DND-41 (cell line): Measurements from ENCODE around the gene GRIK4.

Source experiments
- ATAC-seq: fragments of 200-7000 bp; cut with Tn5 transposase; 3 replicates; pipeline ENCODE4 v1.9.1; 2021; ENCODE audit warnings: low read depth; ENCODE audit not compliant: insufficient read depth
- DNase-seq: peaks from one replicate; pipeline ENCODE4 v3.0.0-alpha.2; 2020
- H2AFZ ChIP-seq: 2 replicates; pipeline ENCODE4 v1.6.0; 2012; ENCODE audit warnings: low read depth, low read length
- H3K27ac ChIP-seq: 2 replicates; pipeline ENCODE4 v1.5.1; 2012; ENCODE audit warnings: low read length, inconsistent platforms
- H3K27me3 ChIP-seq: fragments of 200-600 bp; sonication (generic); 2 replicates; pipeline ENCODE4 v1.6.0; 2012; ENCODE audit warnings: low read length, mild to moderate bottlenecking, inconsistent platforms; ENCODE audit not compliant: insufficient read depth, poor library complexity
- H3K36me3 ChIP-seq: 2 replicates; pipeline ENCODE4 v1.5.1; 2012; ENCODE audit warnings: low read length, inconsistent platforms; ENCODE audit not compliant: insufficient read depth
- H3K4me1 ChIP-seq: 2 replicates; pipeline ENCODE4 v1.5.1; 2012; ENCODE audit warnings: mild to moderate bottlenecking, low read length; ENCODE audit not compliant: insufficient read depth
- H3K4me2 ChIP-seq: 2 replicates; pipeline ENCODE4 v1.6.0; 2012; ENCODE audit warnings: mild to moderate bottlenecking, moderate library complexity, low read length, inconsistent platforms; ENCODE audit not compliant: insufficient read depth
- H3K4me3 ChIP-seq, 2 experiments: fragments of 200-600 bp in 1 of 2; shearing (Covaris generic) in 1 of 2; 2 replicates each; pipeline ENCODE4 v1.5.1; 2012 to 2016; ENCODE audit warnings: inconsistent platforms in 2 of 2, low read length in 2 of 2, mild to moderate bottlenecking in 2 of 2, low read depth in 1 of 2, moderate library complexity in 1 of 2
- H3K79me2 ChIP-seq: 2 replicates; pipeline ENCODE4 v1.6.0; 2012; ENCODE audit warnings: low read length, inconsistent platforms; ENCODE audit not compliant: insufficient read depth
- H3K9ac ChIP-seq: 2 replicates; pipeline ENCODE4 v1.6.0; 2012; ENCODE audit warnings: low read depth, mild to moderate bottlenecking, inconsistent platforms, low read length, moderate library complexity
- H3K9me3 ChIP-seq: 2 replicates; pipeline ENCODE4 v1.5.1; 2012; ENCODE audit warnings: low read length, moderate library complexity, mild to moderate bottlenecking, inconsistent platforms; ENCODE audit not compliant: insufficient read depth, severe bottlenecking
- H4K20me1 ChIP-seq: 2 replicates; pipeline ENCODE4 v1.6.0; 2012; ENCODE audit warnings: low read length; ENCODE audit not compliant: insufficient read depth
- EZH2 ChIP-seq: IDR thresholded peaks from 3 replicates; pipeline ENCODE4 v1.6.1; 2012; ENCODE audit warnings: borderline replicate concordance, low read depth, mild to moderate bottlenecking, moderate library complexity, low read length, inconsistent platforms; ENCODE audit not compliant: severe bottlenecking
- TF ChIP-seq, protein P1 (sequence below): IDR thresholded peaks from 2 replicates; pipeline ENCODE4 v1.5.1; 2012; ENCODE audit warnings: borderline replicate concordance, low read length, moderate library complexity, mild to moderate bottlenecking; ENCODE audit not compliant: poor library complexity, severe bottlenecking; ENCODE audit errors: extremely low read depth

The GRIK4 gene

DNA sequence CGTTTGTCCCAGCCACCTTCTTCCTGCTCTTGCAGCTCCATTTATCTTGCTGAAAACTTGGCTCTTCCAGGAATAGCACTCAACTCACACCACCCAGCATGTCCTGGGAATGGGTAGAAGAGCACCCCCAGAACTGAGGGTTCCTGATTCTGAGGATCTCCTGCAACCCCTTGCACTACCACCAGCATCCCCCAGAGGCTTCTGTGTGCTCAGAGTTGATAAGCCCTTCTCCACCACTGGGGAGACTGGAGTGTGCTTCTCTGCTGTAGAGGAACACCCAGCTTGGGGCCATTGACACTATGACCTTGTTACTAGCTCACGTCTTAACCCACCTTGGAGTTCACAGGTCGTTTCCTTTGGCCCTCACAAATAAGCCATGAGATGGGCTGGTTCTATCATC, 121.0 kb downstream of the GRIK4 start:
- no peak overlapping the region for H3K4me3 ChIP-seq
- TF ChIP-seq, protein P1, sequence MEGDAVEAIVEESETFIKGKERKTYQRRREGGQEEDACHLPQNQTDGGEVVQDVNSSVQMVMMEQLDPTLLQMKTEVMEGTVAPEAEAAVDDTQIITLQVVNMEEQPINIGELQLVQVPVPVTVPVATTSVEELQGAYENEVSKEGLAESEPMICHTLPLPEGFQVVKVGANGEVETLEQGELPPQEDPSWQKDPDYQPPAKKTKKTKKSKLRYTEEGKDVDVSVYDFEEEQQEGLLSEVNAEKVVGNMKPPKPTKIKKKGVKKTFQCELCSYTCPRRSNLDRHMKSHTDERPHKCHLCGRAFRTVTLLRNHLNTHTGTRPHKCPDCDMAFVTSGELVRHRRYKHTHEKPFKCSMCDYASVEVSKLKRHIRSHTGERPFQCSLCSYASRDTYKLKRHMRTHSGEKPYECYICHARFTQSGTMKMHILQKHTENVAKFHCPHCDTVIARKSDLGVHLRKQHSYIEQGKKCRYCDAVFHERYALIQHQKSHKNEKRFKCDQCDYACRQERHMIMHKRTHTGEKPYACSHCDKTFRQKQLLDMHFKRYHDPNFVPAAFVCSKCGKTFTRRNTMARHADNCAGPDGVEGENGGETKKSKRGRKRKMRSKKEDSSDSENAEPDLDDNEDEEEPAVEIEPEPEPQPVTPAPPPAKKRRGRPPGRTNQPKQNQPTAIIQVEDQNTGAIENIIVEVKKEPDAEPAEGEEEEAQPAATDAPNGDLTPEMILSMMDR = peak; percentile 25
- no peak for TF ChIP-seq EZH2
- peaks cover 19% of the 10 kb centered on the region for H3K27me3 ChIP-seq
- H3K4me1 ChIP-seq = no peaks in the 10 kb centered on the region
- H3K27ac ChIP-seq = no peak overlapping the region
- no peaks in the 10 kb centered on the region for H3K79me2 ChIP-seq
- no peak overlapping the region for H2AFZ ChIP-seq
- H3K36me3 ChIP-seq = no peaks in the 10 kb centered on the region
- H4K20me1 ChIP-seq = no peaks in the 10 kb centered on the region; the same call in 1 of the 2 replicates
- no peak overlapping the region for H3K4me2 ChIP-seq
- ATAC-seq (no peak), DNase-seq (no peak)
- no peak overlapping the region for H3K9ac ChIP-seq
- H3K9me3 ChIP-seq = no peaks in the 10 kb centered on the region

DNA sequence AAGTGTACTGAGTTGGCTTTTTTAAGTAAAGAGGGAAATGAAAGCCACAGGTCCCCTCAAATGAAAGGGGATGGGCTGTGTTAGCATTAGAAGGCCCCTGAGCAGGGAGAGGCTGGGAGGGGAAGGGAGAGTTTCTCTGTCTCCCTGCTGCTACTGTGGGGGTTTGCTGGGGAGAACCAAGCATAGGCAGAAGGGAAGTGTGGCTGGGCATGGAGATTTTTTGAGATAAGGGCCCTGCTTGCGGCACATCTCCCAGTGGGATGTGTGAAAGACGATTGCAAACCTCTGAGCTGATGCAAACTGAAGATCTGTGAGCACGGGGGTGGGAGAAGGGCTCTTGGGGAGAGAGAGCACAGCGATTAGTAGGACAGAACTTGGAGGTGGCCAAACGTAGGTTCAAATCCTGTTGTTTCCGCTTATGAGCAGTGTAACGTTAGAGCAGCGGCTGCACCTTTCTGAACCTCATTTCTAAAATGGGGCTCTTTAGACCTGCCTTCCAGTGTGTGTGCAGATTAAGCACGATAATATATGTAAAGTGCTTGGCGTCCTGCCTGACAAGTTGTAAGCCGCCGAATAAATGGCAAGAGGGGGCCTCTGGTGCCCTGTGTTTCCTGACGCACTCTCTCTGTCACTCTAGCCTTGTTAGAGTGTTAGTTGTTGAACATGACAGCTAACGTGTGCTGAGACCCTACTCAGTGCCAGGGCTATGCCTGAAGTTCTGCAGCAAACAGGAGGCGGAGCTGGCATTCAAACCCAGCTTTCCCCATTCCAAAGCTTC, 122.3 kb downstream of the GRIK4 start:
- H3K4me3 ChIP-seq = no peak overlapping the region
- no peak overlapping the region for H3K27ac ChIP-seq
- no peak overlapping the region for H3K9ac ChIP-seq
- H3K4me1 ChIP-seq = no peaks in the 10 kb centered on the region
- no peaks in the 10 kb centered on the region for H4K20me1 ChIP-seq
- H3K4me2 ChIP-seq = no peak overlapping the region
- H3K36me3 ChIP-seq = no peaks in the 10 kb centered on the region
- DNase-seq (no peak), ATAC-seq (no peak)
- TF ChIP-seq EZH2 = no peak
- TF ChIP-seq, protein P1 = no peak
- no peak overlapping the region for H2AFZ ChIP-seq
- peaks cover 9% of the 10 kb centered on the region for H3K27me3 ChIP-seq
- no peaks in the 10 kb centered on the region for H3K9me3 ChIP-seq
- no peaks in the 10 kb centered on the region for H3K79me2 ChIP-seq

DNA sequence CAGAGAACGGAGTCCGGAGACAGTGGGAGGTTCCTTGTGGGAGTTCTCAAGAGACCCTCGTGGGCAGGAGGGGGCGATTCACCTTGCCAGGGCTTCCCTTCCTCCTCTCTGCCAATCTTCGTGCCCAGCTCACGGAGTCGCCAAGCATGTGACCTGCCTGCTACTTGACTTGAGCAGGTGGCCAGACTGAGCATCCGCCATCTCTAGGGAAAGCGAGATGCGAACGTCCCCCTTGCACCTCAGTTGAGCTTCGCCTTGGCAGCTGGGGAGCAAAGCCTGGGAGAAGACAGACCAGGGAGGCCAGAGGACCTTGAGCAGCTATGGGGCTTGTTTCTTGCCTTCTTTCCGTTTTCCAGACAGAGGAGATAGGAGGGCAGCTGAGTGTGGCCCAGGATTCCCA, 123.2 kb downstream of the GRIK4 start:
- no peak overlapping the region for H3K9ac ChIP-seq
- no peaks in the 10 kb centered on the region for H3K79me2 ChIP-seq
- no peak overlapping the region for H3K4me2 ChIP-seq
- DNase-seq = no peak
- no peaks in the 10 kb centered on the region for H3K9me3 ChIP-seq
- no peak overlapping the region for H2AFZ ChIP-seq
- H3K27ac ChIP-seq = no peak overlapping the region
- H3K4me1 ChIP-seq = no peaks in the 10 kb centered on the region
- H4K20me1 ChIP-seq = no peaks in the 10 kb centered on the region
- TF ChIP-seq, protein P1 = no peak
- no peak for TF ChIP-seq EZH2
- peaks cover 12% of the 10 kb centered on the region for H3K27me3 ChIP-seq
- no peaks in the 10 kb centered on the region for H3K36me3 ChIP-seq
- no peak overlapping the region for H3K4me3 ChIP-seq
- no peak for ATAC-seq
